T-helper 1 cell treated with Interleukin-12 subunit alpha and Interleukin-12 subunit beta and Interleukin-4 antibody, amounts not matched to agents 30 μg/mL and 1 μg/mL, for 36 hours (primary cell): ENCODE measurements around the gene ZSCAN20.

ENCODE experiments used
- H3K27ac Mint-ChIP-seq: one replicate; pipeline ENCODE4 v1.8.0; 2021; ENCODE audit warnings: mild to moderate bottlenecking, mixed read lengths
- H3K27me3 Mint-ChIP-seq: one replicate; pipeline ENCODE4 v1.8.0; 2021; ENCODE audit warnings: low read depth, mixed read lengths
- H3K36me3 Mint-ChIP-seq: one replicate; pipeline ENCODE4 v1.8.0; 2021; ENCODE audit warnings: low read depth, mixed read lengths
- H3K4me1 Mint-ChIP-seq: one replicate; pipeline ENCODE4 v1.8.0; 2021; ENCODE audit warnings: low read depth, mixed read lengths
- H3K4me3 Mint-ChIP-seq: one replicate; pipeline ENCODE4 v1.8.0; 2021; ENCODE audit warnings: mild to moderate bottlenecking, moderate library complexity, mixed read lengths
- H3K9me3 Mint-ChIP-seq: one replicate; pipeline ENCODE4 v1.8.0; 2021; ENCODE audit warnings: mixed read lengths

Gene ZSCAN20

DNA sequence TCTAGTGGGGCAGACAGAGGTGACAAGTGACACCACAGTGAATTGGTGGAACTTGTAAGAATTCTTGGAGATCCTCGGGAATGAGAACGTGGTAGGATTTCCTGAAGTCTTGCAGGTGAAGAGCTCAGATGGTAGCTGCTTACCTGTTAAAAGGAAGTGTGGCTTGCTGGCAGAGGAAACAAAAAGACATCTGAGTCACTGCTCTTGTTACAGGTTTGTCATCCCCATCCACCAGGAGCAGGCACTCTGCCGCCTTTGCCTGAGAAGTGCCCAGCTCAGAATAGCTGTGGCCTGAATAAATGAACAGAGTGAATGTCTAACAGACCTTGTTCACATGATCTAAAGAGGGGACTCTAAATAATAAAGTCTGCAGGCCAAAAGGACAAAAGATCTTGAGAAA lies 12.3 kb upstream of the ZSCAN20 start:
- H3K36me3 Mint-ChIP-seq: no peaks in the 10 kb centered on the region
- H3K27me3 Mint-ChIP-seq: peaks cover 7% of the 10 kb centered on the region
- H3K9me3 Mint-ChIP-seq: no peaks in the 10 kb centered on the region
- H3K27ac Mint-ChIP-seq: no peak overlapping the region
- peaks cover 5% of the 10 kb centered on the region for H3K4me1 Mint-ChIP-seq
- H3K4me3 Mint-ChIP-seq: no peak overlapping the region

DNA sequence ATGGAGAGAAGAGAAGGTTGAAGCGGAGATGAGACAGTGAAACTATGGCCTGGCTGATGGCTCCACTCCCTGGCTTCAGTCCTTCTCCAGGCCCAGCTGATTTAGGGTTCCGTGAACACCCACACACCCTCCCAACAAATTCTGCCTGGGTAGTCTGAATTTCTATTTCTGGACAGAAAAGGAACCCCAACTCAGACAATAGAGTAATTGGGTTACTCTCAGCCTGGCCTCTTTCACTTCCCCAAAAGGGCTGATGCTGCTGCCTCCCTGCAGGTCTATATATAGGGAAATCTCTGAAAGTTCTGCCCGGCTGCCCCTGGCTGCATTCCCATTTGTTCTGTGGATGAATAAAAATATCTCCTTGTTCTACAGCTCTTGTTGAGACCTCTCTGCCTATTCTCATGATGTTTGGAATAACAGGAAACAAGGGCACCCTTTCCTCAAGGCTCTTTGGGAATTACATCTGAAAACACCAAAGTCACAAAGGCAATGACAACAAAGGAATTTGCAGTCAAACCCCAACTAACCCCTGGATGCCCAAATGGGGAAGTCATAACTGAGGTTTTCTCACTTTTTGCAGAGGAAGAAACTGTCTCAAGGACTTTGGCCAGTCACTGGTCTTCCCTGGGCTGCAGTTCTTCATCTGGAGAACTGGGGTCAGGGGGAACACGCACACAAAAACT lies 11.4 kb upstream of the ZSCAN20 start:
- H3K4me3 Mint-ChIP-seq: no peak overlapping the region
- no peak overlapping the region for H3K27ac Mint-ChIP-seq
- no peaks in the 10 kb centered on the region for H3K9me3 Mint-ChIP-seq
- H3K36me3 Mint-ChIP-seq: no peaks in the 10 kb centered on the region
- peaks cover 7% of the 10 kb centered on the region for H3K27me3 Mint-ChIP-seq
- H3K4me1 Mint-ChIP-seq: peaks cover 2% of the 10 kb centered on the region

GRCh38 chr1:33462405-33463164 lies 9.9 kb upstream of the ZSCAN20 start:
- Mint-ChIP-seq H3K27me3 (peaks cover 7% of the 10 kb centered on the region), H3K27ac (no peak overlapping the region), H3K36me3 (no peaks in the 10 kb centered on the region), H3K4me3 (no peak overlapping the region), H3K4me1 (peaks cover 2% of the 10 kb centered on the region), H3K9me3 (no peaks in the 10 kb centered on the region)

- Mint-ChIP-seq H3K4me1 (peaks cover 2% of the 10 kb centered on the region), H3K27ac (no peak overlapping the region), H3K4me3 (no peak overlapping the region), H3K9me3 (no peaks in the 10 kb centered on the region), H3K36me3 (no peaks in the 10 kb centered on the region), H3K27me3 (peaks cover 7% of the 10 kb centered on the region)
Measured at GRCh38 chr1:33464552-33464951, 7.9 kb upstream of the ZSCAN20 start.

DNA sequence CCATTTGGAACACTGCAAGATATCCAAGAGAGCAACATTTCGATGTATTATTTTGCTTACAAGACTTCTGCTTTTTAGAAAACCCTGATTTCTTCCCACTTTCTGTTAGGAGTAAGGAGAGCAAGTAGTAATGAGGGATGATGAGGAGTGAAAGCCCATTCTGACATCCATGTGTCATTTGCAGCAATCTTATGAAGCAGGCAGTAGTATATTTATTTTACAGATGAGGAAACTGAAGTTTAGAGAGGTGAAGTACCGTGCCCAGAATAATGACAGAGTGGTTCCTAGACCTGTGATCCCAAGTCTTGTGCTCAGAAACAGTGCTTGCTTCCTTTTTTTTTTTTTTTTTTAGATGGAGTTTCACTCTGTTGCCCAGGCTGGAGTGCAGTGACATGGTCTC lies 7.1 kb upstream of the ZSCAN20 start:
- Mint-ChIP-seq H3K4me3 (no peak overlapping the region), H3K4me1 (no peaks in the 10 kb centered on the region), H3K36me3 (no peaks in the 10 kb centered on the region), H3K9me3 (no peaks in the 10 kb centered on the region), H3K27me3 (peaks cover 5% of the 10 kb centered on the region), H3K27ac (no peak overlapping the region)

DNA sequence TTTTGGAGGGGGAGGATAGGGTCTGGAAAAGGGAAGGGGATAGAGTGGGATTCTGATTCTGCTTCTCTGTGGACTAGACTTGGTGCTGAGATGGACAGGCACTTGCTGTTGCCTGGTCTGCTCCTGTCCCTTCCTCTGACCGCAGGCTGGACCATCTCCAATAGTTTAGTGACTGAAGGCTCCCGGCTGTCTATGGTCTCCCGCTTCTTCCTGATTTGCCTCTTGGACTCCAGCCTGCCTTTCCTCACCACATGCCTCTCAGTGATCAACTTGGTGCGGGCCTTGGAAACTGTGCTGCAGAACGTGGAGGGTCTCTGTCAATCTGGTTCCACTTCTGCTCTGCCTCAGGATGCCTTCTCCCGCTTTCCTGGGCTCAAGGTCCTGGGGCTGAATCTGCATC lies 6.3 kb upstream of the ZSCAN20 start:
- Mint-ChIP-seq H3K9me3 (no peaks in the 10 kb centered on the region), H3K4me3 (no peak overlapping the region), H3K27me3 (peaks cover 3% of the 10 kb centered on the region), H3K4me1 (peaks cover 5% of the 10 kb centered on the region), H3K36me3 (no peaks in the 10 kb centered on the region), H3K27ac (no peak overlapping the region)

DNA sequence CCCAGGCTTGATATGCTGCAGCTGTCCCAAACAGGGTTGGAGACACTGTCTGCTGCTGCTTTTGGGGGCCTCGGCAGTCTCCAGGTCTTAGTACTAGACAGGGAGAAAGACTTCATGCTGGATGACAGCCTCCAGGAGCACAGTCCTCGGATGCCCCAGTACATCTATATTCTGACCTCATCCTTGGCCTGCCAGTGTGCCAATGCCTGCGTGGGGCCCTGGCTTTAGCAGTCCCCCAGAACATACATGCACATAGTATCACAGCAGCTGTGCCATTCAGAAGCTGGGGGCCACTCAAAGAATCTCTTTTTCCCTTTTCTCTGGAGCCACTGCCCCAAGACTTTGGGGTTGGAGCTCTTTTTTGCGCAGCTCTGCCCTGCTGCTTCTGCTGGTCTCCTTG lies 4.4 kb upstream of the ZSCAN20 start:
- no peaks in the 10 kb centered on the region for H3K36me3 Mint-ChIP-seq

DNA sequence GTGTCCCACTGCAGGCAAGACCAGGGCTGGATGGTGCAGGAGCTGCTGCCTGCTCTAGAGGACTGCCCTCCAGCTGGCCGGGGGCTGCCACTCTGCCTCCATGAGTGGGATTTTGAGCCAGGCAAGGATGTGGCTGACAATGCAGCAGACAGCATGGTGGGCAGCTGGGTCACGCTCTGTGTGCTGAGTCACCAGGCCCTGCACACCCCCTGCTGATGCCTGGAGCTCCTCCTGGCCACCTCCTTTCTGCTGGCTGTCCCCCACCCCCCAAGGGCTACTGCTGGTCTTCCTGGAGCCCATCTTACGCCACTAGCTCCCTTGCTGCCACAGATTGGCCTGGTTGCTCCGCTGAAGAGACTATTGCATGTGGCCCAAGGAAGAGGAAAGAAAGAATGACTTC lies 3.9 kb upstream of the ZSCAN20 start:
- H3K4me1 Mint-ChIP-seq: peaks cover 17% of the 10 kb centered on the region
- H3K9me3 Mint-ChIP-seq: no peaks in the 10 kb centered on the region
- no peak overlapping the region for H3K4me3 Mint-ChIP-seq
- H3K27ac Mint-ChIP-seq: no peak overlapping the region
- H3K27me3 Mint-ChIP-seq: no peaks in the 10 kb centered on the region
- no peaks in the 10 kb centered on the region for H3K36me3 Mint-ChIP-seq

More for the DNA sequence above, 4.4 kb upstream of the ZSCAN20 start:
- no peaks in the 10 kb centered on the region for H3K9me3 Mint-ChIP-seq
- no peaks in the 10 kb centered on the region for H3K27me3 Mint-ChIP-seq
- H3K27ac Mint-ChIP-seq: no peak overlapping the region
- no peak overlapping the region for H3K4me3 Mint-ChIP-seq
- peaks cover 12% of the 10 kb centered on the region for H3K4me1 Mint-ChIP-seq

- H3K4me1 Mint-ChIP-seq: peaks cover 18% of the 10 kb centered on the region
- no peak overlapping the region for H3K4me3 Mint-ChIP-seq
- no peaks in the 10 kb centered on the region for H3K27me3 Mint-ChIP-seq
- no peak overlapping the region for H3K27ac Mint-ChIP-seq
- no peaks in the 10 kb centered on the region for H3K36me3 Mint-ChIP-seq
- H3K9me3 Mint-ChIP-seq: no peaks in the 10 kb centered on the region
Measured at GRCh38 chr1:33468967-33469366, 3.5 kb upstream of the ZSCAN20 start.

GRCh38 chr1:33469691-33470090 lies 2.8 kb upstream of the ZSCAN20 start:
- no peaks in the 10 kb centered on the region for H3K27me3 Mint-ChIP-seq
- H3K4me1 Mint-ChIP-seq: peaks cover 18% of the 10 kb centered on the region

DNA sequence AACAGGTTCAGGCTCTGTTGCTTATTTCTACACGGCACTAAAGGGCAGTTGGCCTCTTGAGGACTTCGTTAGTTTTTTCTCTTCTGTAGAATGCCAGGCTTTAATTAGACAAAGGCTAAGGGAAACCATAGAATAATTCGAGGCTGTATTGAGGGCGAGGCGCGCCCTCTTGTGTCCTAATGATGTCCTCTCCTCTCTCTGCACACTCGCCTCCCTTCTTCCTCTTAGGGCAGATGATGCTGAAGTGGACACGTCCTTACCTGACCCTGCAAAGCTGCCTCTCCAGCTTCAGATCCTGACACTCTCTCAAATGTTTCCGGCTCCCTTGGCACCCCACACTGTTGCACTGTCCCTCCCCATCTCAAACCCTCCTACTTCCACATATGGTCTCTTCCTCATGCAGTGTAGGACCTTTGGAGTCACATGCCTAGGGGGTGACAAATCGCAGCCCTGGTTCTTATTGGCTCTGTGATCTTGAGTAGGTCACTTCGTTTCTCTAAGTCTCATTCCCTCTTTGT lies 1.9 kb upstream of the ZSCAN20 start:
- no peaks in the 10 kb centered on the region for H3K9me3 Mint-ChIP-seq
- H3K4me3 Mint-ChIP-seq: no peak overlapping the region
- H3K4me1 Mint-ChIP-seq: peaks cover 18% of the 10 kb centered on the region
- H3K27me3 Mint-ChIP-seq: no peaks in the 10 kb centered on the region
- no peaks in the 10 kb centered on the region for H3K36me3 Mint-ChIP-seq
- H3K27ac Mint-ChIP-seq: no peak overlapping the region

More at GRCh38 chr1:33469691-33470090, 2.8 kb upstream of the ZSCAN20 start:
- Mint-ChIP-seq H3K4me3 (no peak overlapping the region), H3K27ac (no peak overlapping the region), H3K9me3 (no peaks in the 10 kb centered on the region), H3K36me3 (no peaks in the 10 kb centered on the region)

DNA sequence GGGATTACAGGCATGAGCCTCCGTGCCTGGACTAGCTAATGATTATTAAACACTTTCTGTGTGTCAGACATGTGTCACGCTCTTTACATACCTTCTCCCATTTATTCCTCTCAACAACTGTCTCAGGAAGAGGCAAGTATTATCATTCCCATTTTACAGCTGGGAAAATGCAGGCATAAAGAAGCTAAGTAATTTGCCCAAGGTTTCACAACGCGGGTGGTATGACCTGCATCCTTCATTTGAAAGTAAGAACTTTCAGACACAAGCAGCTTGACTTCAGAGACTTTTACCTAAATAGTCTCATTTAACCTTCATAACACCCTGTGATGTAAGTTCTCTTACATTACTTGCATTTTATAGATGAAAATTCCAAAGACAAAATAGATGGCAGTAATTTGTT lies 1.0 kb upstream of the ZSCAN20 start:
- Mint-ChIP-seq H3K4me1 (peaks cover 18% of the 10 kb centered on the region), H3K36me3 (no peaks in the 10 kb centered on the region), H3K27ac (no peak overlapping the region)

DNA sequence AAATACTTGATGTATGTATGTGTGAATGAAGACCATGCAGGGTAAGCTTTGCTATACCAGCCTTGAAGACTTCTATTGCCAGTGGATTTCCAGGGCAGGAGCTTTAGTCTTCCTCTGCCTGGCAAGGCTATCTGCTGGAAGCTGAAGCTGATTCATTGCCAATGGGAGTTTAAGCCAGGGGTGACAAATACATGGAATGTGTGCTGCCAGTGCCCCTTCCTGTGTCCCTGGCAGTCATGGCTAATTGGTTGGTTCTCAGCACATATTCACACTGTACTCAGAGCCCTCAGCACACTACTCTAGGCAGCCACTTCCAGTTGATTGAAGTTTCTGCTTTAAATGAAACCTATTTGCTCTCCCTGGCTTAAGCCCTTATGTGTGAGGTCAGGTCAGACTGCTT lies 1.5 kb downstream of the ZSCAN20 start:
- Mint-ChIP-seq H3K4me1 (peaks cover 18% of the 10 kb centered on the region), H3K27me3 (no peaks in the 10 kb centered on the region), H3K9me3 (no peaks in the 10 kb centered on the region), H3K27ac (no peak overlapping the region), H3K4me3 (no peak overlapping the region), H3K36me3 (no peaks in the 10 kb centered on the region)

More for the DNA sequence above, 1.0 kb upstream of the ZSCAN20 start:
- Mint-ChIP-seq H3K4me3 (no peak overlapping the region), H3K27me3 (no peaks in the 10 kb centered on the region), H3K9me3 (no peaks in the 10 kb centered on the region)

DNA sequence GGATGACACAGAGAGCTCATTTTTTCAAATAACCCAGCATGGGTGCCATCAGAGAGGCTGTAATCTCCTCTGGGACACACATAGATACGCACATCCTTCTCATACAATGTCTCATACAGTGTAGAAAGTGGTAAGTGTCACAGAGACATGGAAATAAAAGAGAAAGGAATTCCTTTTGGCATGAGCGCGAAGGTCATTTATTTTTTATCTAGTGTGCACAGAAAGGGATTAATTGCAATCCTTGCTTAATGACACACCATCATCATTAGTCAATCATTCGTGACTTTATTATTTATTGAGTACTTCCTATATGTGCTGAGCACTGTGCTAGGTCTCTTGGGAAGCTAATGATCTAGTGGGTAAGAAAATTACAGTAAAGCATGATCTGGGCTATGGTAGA lies 5.0 kb downstream of the ZSCAN20 start:
- no peaks in the 10 kb centered on the region for H3K27me3 Mint-ChIP-seq

DNA sequence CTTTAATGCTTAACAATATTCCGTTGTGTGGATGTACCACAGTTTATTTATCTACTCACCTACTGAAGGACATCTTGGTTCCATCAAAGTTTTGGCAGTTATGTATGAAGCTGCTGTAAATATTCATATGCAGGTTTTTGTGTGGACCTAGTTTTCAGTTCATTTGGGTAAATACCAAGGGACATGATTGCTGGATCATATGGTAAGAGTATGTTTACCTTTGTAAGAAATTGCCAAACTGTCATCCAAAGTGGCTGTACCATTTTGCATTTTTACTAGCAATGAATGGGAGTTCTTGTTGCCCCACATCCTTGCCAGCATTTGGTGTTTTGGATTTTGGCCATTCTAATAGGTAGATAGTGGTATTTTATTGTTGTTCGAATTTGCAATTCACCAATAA lies 10.0 kb downstream of the ZSCAN20 start:
- peaks cover 16% of the 10 kb centered on the region for H3K36me3 Mint-ChIP-seq
- peaks cover 22% of the 10 kb centered on the region for H3K9me3 Mint-ChIP-seq
- no peaks in the 10 kb centered on the region for H3K27me3 Mint-ChIP-seq
- no peak overlapping the region for H3K4me3 Mint-ChIP-seq
- H3K27ac Mint-ChIP-seq: no peak overlapping the region
- no peaks in the 10 kb centered on the region for H3K4me1 Mint-ChIP-seq

More for the DNA sequence above, 5.0 kb downstream of the ZSCAN20 start:
- no peak overlapping the region for H3K27ac Mint-ChIP-seq
- H3K4me3 Mint-ChIP-seq: no peak overlapping the region
- H3K4me1 Mint-ChIP-seq: peaks cover 11% of the 10 kb centered on the region
- H3K36me3 Mint-ChIP-seq: no peaks in the 10 kb centered on the region
- no peaks in the 10 kb centered on the region for H3K9me3 Mint-ChIP-seq
